Measurements from ENCODE around the gene CBLB. TPM values are rescaled to one million over a fixed set of nuclear protein-coding genes. Genes with fewer than 3 reads are reported as not detected.

Gene CBLB
- polyA plus RNA-seq, 2 of the 4 experiments (the other 2 are of a cell fraction), result 6.8 to 16.2 TPM

- no peak for TF ChIP-seq BHLHE40 (IDR thresholded peaks at IDR 0.05; ENCODE audit: low read depth, low read length)
- no peak for TF ChIP-seq CEBPB (IDR thresholded peaks at IDR 0.05)
- no peak overlapping the region for H3K27ac ChIP-seq
- DNase-seq (ENCODE audit: low read depth in 1 of 2, low spot score in 1 of 2) (no peak), FAIRE-seq (no peak), ATAC-seq (no peak)
- no peak overlapping the region for H3K4me2 ChIP-seq
- WGBS (ENCODE audit: missing lambda C conversion rate), result 83% methylated on average over 1 of the region's 1 CpG
- no peak overlapping the region for H3K4me3 ChIP-seq
- ChIA-PET POLR2A (no interaction called here), CTCF (no interaction called here)
- H3K4me1 ChIP-seq, result no peaks in the 10 kb centered on the region
- H3K9me3 ChIP-seq, result no peaks in the 10 kb centered on the region
Observed at GRCh38 chr3:105656651-105657504, 211.9 kb downstream of the CBLB start.

DNA sequence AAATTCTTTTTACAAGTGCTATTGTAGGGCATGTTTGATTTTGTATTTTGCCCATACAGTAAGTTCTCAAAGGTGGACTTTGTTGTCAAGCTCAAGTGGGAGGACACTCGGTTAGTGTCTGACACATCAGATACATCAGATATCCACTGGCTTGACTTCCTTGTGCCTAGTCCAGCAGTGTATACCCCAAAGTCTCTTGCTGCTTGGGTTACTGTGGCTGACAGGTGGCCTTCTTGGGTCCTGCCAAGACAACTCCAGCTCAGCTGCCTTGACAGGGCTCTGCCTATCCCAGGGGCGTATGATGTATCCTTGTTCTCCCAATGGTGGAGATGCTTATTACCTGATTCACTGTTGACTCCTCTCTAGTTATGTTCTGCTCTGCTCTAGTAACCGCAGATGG lies 214.9 kb downstream of the CBLB start:
- FAIRE-seq (no peak), ATAC-seq (no peak), DNase-seq (ENCODE audit: low read depth in 1 of 2, low spot score in 1 of 2) (no peak)
- Histone ChIP-seq H3K4me2 (no peak overlapping the region), H3K9me3 (no peaks in the 10 kb centered on the region), H3K27ac (no peak overlapping the region), H3K4me3 (no peak overlapping the region), H3K4me1 (no peaks in the 10 kb centered on the region)
- POLR2A ChIA-PET, result no interaction called here
- CTCF ChIA-PET, result no interaction called here
- WGBS (ENCODE audit: missing lambda C conversion rate), result 82% methylated on average over 3 of the region's 3 CpGs
- TF ChIP-seq, protein P1, sequence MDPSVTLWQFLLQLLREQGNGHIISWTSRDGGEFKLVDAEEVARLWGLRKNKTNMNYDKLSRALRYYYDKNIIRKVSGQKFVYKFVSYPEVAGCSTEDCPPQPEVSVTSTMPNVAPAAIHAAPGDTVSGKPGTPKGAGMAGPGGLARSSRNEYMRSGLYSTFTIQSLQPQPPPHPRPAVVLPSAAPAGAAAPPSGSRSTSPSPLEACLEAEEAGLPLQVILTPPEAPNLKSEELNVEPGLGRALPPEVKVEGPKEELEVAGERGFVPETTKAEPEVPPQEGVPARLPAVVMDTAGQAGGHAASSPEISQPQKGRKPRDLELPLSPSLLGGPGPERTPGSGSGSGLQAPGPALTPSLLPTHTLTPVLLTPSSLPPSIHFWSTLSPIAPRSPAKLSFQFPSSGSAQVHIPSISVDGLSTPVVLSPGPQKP (IDR thresholded peaks at IDR 0.05; ENCODE audit: low read depth, low read length), result no peak
- TF ChIP-seq, protein P2, sequence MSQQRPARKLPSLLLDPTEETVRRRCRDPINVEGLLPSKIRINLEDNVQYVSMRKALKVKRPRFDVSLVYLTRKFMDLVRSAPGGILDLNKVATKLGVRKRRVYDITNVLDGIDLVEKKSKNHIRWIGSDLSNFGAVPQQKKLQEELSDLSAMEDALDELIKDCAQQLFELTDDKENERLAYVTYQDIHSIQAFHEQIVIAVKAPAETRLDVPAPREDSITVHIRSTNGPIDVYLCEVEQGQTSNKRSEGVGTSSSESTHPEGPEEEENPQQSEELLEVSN (IDR thresholded peaks at IDR 0.05; ENCODE audit: borderline replicate concordance, low read depth), result no peak
- TF ChIP-seq EHF (CRISPR knock-in tag; IDR thresholded peaks at IDR 0.05), result no peak

DNA sequence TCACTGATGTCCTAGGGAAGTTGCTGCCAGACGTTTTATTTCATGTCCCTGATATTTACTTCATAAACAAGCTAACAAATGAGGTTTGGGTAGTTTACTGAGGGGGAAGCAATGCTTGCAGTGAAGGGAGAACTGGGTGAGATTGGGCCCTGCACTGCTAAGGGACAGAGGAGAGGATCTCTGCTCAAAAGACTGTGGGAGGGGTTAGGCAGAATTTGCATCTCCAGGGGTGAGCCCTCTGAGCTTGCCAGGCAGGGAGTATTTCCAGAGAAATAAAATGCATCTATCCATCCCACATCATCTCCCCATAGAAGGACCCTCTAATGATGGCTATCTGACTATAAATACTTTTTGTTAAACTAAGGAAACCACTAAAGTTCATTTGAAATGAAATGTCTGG lies 215.6 kb downstream of the CBLB start:
- 29% methylated on average over 1 of the region's 1 CpG for WGBS (ENCODE audit: missing lambda C conversion rate)
- no peak for ATAC-seq

GRCh38 chr3:105649480-105649879 lies 219.3 kb downstream of the CBLB start:
- CTCF ChIA-PET, result interaction anchor here (0.9 kb wide), 1 partner anchor 480 kb away, joined by 3 read pairs; no protein-coding TSS in a partner anchor
- peaks cover 20% of the 10 kb centered on the region for H3K4me1 ChIP-seq
- H3K4me2 ChIP-seq, result no peak overlapping the region
- no peaks in the 10 kb centered on the region for H3K9me3 ChIP-seq
- no peak for DNase-seq (ENCODE audit: low read depth in 1 of 2, low spot score in 1 of 2)
- WGBS (ENCODE audit: missing lambda C conversion rate), result 95% methylated on average over 3 of the region's 3 CpGs
- H3K4me3 ChIP-seq, result no peak overlapping the region
- POLR2A ChIA-PET, result no interaction called here
- FAIRE-seq, result no peak
- H3K27ac ChIP-seq, result no peak overlapping the region
- ATAC-seq, result no peak
- TF ChIP-seq MAFK (IDR thresholded peaks at IDR 0.05; ENCODE audit: partially characterized antibody), result no peak
- TF ChIP-seq ZFP36 (IDR thresholded peaks at IDR 0.05; ENCODE audit: borderline replicate concordance, partially characterized antibody), result no peak
- no peak for TF ChIP-seq TP53 (CRISPR knock-in tag; IDR thresholded peaks at IDR 0.05)
- TF ChIP-seq FOSL2 (IDR thresholded peaks at IDR 0.05), result no peak
- no peak for TF ChIP-seq FOSL2 (CRISPR knock-in tag; IDR thresholded peaks at IDR 0.05)
- TF ChIP-seq USF2 (IDR thresholded peaks at IDR 0.05), result no peak
- no peak for TF ChIP-seq EHMT2 (IDR thresholded peaks at IDR 0.05; ENCODE audit: low read depth)
- TF ChIP-seq BHLHE40 (IDR thresholded peaks at IDR 0.05; ENCODE audit: low read depth, low read length), result no peak
- no peak for TF ChIP-seq MAX (IDR thresholded peaks at IDR 0.05)
- no peak for TF ChIP-seq CHD4 (IDR thresholded peaks at IDR 0.05; ENCODE audit: borderline replicate concordance)
- no peak for TF ChIP-seq POLR2AphosphoS2 (conservative IDR thresholded peaks at IDR 0.05; ENCODE audit: low read length)

More for the DNA sequence above, 215.6 kb downstream of the CBLB start:
- no peaks in the 10 kb centered on the region for H3K9me3 ChIP-seq
- no peak for DNase-seq (ENCODE audit: low read depth in 1 of 2, low spot score in 1 of 2)
- no peaks in the 10 kb centered on the region; the same call in 2 of the 3 replicates for H3K4me1 ChIP-seq
- FAIRE-seq, result no peak
- no peak overlapping the region for H3K4me3 ChIP-seq
- H3K27ac ChIP-seq, result no peak overlapping the region
- H3K4me2 ChIP-seq, result no peak overlapping the region
- TF ChIP-seq, protein P2 (IDR thresholded peaks at IDR 0.05; ENCODE audit: borderline replicate concordance, low read depth), result no peak
- TF ChIP-seq EHMT2 (IDR thresholded peaks at IDR 0.05; ENCODE audit: low read depth) (no peak), MAZ (IDR thresholded peaks at IDR 0.05; ENCODE audit: borderline replicate concordance, low read depth, low read length) (no peak), RAD21 (conservative IDR thresholded peaks at IDR 0.05 in 1 of 2, IDR thresholded peaks at IDR 0.05 in 1 of 2) (no peak), KDM1A (IDR thresholded peaks at IDR 0.05; ENCODE audit: low read depth) (no peak), HES2 (IDR thresholded peaks at IDR 0.05) (no peak), FOSB (CRISPR knock-in tag; IDR thresholded peaks at IDR 0.05) (no peak), CHD4 (IDR thresholded peaks at IDR 0.05; ENCODE audit: borderline replicate concordance) (no peak), POLR2A (IDR thresholded peaks at IDR 0.05; ENCODE audit: low read length) (no peak), HOXB5 (CRISPR knock-in tag; IDR thresholded peaks at IDR 0.05) (no peak)
- TF ChIP-seq, protein P1 (IDR thresholded peaks at IDR 0.05; ENCODE audit: low read depth, low read length), result no peak
- ChIA-PET CTCF (no interaction called here), POLR2A (no interaction called here)

All from A549 (cell line).